G401 (cell line): Measurements from ENCODE around the gene USHBP1. TPM values are rescaled to one million over a fixed set of nuclear protein-coding genes. Genes with fewer than 3 reads are reported as not detected.

ENCODE experiments used
- DNase-seq: peaks from one replicate; pipeline ENCODE4 v3.0.0-alpha.2; 2015; ENCODE audit warnings: low spot score
- in situ Hi-C: cut with HindIII; loops from 2 replicates; pipeline ENCODE4 v1.10.0; 2016; ENCODE audit warnings: low sequenced_read_pairs, mixed read lengths
- total RNA-seq: library from RNA; depleted of rRNA; stranded (reverse); fragments of >200 nt; shearing (Covaris generic); gene quantifications from 2 replicates; pipeline ENCODE4 v1.2.3, GENCODE V29; 2014

Gene USHBP1
- total RNA-seq, 1 experiment from 2014 or later, result 0.41 TPM

DNA sequence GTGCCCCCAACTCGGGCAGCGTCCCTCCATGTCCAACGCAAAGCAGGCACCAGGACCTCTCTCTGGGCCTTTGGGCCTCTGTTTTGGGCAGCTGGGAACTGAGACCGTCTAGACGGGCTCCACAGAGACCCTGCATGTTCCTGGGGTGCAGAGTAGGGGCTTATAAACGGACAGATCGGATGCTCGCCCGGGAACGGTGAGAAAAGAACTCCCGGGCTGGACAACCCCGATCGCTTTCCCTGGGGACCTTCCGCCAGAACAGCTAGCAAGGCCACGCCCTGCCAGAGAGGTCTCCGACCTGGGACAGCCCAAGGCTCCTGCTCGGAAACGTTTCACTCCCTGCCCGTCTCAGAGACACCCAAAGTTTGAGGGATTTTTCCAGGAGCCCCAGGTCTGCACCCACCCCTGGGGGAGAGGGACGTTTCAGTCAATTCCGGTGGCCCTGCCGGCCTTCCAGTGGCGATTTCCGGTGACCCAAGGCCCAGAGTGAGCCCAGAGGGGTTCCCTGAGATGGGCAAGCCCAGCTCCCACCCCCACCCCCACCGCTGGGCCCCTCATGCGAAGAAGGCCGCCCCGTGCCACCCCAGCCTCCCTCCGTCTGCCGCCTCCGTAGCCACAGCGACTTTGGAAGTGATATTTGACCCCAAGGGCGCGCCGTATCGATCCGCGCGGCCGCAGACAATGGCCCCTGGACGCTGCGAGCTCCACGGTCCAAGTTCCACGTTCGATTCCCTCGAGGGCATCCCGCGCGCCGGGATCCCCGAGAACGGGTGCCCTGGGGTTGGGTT lies 20.5 kb downstream of the USHBP1 start:
- in situ Hi-C loops, result no loop called here
- DNase-seq, result no peak

DNA sequence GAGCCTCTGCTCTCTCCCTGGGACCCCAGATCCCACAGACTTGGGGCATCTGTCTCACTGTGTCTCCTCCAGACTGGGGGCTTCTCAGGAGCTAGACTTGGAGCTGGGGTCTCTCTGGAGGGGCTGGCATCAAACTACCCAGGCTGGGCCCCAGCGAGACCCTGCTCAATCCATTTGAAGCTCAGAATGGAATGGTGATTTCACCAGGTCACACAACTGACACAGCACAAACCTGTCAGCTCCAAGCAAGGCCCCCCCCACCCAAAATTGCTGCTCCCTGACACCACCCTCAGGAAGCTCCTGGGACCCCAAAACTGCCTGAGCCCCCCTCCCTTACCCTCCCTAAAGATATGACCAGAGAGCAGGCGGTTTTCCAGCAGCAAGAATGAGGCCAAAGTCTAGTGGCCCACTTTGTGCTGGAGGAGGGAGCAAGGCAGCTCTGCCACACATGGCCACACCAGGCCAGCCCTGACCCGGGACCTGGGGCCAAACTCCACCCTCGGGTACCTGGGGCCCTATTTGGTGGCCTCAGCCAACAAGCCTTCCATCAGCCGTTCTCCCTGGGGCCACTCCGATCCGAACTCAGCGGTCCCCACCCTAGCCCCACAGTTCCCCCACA lies 21.2 kb downstream of the USHBP1 start:
- in situ Hi-C loops, result no loop called here
- DNase-seq, result no peak

DNA sequence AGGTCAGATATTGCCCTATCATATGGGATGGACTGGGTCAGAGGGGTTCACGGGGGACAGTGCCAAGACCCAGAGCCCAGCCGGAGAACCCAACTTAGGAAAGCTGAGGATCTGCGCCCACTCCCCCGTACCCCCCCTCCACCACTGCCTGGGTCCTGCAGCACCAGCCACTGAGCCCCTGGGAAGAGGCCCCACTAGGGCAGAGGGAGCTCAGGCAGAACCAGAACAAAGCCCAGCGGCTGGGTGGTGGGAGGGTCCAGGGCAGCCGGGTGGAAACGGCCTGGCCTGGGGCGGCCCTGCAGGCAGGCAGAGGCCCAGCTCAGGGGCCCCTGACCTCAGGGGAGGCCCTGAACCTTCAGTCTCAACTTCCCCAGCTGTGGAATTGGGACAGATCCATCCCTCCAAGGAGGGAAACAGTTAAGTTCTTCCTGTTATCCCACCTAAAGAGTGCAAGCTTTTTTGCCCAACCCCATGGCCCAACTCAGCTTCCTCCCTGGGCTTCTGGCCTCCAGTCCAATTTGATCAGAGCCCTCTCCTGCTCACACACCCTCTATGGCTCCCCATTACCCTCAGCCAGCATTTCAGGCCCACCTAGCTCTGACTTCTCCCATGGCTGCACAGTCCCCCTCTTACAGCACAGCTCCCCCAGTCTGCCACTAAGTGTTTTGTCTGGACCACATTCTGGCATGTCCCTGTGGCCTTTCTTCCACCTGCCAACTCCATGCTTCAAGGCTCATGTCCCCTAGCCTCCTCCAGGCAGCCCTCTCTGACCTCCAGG lies 21.9 kb downstream of the USHBP1 start:
- in situ Hi-C loops, result no loop called here
- no peak for DNase-seq

DNA sequence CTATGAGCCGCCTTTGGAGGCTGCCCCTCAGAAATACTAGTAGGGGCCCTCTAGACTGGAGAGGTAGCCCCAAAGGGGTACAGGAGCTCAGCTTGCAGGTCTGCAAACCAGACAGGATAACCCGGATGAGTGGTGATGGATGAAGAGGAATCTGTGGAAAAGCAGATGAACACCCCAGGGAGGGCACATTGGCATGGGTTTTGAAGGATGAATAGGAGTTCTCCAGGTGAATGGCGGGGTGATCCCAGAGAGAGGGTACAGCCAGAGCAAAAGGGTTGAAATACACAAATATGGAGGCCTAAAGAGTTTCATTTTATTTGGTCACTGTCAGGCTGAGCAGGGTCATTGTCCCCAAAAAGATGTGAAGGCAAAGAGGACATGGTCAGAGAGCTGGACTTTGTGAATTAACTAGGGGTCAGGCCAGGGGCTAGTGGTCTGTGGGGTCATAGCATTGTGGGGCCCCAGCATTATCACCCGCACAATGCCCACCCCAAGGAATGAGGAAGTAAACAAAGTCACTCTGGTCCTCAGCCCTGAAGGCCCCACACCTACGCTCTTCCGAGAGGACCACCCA lies 23.6 kb downstream of the USHBP1 start:
- in situ Hi-C loops, result no loop called here
- DNase-seq, result no peak

DNA sequence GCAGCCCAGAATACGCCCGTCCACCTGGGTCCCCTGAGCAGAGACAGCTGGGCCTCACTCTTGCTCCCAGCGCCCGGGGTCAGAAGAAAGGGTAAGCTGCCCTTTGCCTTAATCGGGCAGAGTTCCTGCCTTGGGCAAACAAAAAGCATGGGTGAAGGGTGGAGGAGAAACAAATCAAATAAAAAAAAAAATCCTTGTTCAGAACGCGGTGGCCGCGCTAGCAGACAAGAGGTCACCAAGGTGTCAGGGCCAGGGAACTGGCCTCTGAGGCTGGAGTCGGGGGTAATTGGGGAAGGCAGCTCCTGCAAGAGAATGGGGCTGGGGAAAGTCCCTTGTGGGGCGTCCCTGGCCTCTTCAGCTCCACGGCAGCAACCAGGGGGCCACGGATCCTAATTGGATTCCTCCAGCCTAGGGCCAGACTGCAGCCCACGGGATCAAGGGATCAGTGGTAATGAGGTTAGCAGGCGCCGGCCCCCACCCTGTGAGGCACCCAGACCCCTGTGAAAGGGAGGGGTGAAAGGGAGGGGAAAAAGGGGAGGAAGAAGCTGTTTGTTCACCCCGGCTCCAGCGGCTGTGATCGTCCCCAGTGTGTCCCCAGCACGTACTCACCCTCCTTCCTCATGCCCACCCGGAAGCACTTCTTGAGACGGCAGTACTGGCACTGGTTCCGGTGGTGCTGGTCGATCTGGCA lies 24.3 kb downstream of the USHBP1 start:
- in situ Hi-C loops, result no loop called here
- DNase-seq, result no peak

DNA sequence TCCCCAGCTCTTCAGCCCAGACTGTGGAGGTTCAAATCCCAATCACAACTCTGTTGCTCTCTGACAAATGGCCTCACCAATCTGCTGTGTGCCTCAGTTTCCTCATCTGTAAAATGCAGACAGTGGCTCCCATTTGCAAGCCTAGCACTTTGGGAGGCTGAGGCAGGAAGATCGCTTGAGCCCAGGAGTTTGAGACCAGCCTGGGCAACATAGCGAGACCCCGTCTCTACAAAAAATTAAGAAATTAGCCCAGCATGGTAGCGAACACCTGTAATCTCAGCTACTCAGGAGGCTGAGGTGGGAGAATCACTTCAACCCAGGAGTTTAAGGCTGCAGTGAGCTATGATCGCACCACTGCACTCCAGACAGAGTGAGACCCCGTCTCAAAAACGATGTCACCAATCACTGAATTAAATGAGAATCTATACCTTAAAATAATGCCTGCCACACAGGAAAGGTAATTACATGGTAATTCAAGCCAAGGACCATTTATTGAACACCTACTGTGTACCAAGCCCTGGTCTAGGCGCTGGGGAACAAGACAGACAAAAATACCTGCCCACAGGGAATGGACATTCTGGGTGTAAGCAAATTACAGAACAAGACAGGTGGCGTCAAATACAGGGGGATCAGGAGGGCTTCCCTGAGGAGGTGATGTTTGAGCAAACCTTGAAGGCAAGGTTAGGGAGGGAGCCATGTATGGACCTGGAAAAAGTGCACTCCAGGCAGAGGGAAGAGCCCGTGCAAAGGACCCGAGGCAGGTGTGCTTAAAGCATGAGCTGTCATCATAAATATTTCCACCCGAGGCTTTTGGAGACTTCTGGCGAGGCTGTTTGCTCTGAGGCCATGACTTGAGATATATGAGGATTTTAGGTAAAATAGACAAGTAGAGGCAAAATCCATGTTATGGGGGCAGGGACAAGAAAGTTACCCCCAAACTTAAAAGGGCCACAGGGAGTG lies 26.5 kb downstream of the USHBP1 start:
- in situ Hi-C loops, result no loop called here
- no peak for DNase-seq

DNA sequence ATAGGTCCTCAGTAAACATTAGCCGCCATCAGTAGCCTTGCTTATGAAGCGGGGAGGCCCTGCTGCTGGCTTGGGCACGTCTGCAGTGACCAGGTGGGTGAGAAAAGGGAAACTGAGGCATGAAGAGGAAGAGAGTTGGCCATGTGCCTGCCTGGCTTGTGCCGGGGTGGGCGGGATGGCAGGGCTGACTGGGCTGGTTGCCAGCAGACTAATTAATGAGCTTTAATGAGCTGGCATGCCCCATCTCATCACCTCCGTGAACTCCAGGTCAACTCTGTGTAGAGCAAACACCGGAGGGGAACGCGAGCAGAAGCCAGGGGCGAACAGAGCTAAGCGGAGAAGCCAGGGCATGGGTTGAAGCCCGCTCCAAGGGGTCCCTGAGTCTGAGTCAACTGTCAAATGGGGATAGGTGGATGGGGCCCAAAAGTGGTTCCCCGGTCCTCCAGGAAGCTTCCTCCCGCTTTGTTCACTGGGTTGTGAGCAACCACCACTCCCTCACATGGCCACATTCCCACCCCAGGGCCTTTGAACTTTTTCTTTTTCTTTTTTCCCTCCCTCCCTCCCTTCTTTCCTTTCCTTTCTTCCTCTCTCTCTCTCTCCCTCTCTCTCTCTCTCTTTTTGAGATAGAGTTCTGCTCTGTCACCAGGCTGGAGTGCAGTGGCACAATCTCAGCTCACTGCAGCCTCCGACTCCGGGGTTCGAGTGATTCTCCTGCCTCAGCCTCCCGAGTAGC lies 27.6 kb downstream of the USHBP1 start:
- no peak for DNase-seq
- in situ Hi-C loops, result no loop called here

DNA sequence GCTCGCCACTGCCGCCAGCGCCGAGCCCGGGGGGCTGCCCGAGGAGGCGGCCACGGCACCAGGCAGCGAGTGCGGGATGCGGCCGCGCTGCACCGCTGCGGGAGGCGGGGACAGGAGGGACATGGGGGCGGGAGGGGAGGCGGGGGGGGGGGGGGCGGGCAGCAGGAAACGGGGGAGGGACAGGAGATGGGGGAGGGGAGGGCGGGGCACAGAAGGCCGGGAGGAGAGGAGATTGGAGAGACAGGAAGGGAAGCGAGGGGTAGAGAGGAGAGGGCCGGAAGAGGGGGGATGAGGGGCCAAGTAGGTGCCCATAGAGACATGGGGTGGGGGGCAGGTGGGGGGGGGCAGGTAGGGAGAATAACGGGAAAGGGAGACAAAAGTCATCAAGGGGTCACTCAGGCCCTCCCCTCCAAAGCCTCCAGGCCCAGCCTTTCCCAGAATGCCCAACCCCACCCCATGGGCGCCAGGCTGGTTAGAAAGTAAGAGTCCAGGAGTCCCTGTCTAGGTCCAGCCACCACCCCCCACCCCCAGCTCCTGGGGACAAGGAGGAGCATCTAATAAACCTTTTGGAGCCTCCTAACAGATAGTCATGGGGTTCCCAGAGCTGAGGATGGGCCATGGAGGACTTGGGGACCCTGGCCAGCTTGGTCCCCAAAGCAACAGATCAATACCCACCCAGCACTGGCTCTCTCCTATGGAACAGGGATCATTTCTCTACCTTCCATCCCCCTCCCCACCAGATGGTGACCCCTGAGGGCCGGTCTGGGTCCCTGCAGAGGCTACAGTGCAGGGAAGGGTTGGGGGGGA lies 28.4 kb downstream of the USHBP1 start:
- no peak for DNase-seq
- in situ Hi-C loops, result no loop called here

DNA sequence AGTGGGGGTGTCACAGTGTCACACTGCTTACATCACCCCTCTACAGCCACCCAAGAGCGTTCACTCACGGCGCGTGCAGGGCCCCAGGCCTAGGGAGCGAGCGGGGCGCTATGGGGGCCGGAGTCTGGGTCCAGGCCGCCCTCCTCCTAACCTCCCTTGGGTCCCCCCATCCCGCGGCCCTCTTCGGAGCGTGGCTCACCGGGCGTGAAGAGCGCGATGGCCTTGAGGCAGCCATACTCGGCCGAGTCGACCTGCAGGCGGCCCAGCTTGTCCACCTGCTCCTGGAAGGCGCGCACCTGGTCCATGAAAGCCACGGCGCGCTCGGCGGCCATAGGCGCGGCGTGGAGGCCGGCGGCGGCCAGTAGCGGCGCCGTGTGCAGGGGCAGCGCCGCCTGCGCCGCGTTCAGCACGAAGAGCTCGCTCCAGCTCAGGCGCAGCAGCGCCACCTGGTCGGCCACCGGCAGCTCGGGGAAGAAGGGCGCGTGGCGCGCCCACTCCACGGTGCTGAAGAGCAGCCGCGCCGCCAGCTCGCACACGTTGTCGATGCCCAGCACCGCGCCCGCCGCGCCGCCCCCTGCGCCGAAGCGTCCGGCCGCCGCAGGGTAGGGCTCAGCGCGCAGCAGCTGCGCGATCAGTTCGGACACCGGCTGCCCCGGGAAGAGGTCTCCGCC lies 29.1 kb downstream of the USHBP1 start:
- DNase-seq, result peak; percentile 77
- in situ Hi-C loops, result no loop called here

DNA sequence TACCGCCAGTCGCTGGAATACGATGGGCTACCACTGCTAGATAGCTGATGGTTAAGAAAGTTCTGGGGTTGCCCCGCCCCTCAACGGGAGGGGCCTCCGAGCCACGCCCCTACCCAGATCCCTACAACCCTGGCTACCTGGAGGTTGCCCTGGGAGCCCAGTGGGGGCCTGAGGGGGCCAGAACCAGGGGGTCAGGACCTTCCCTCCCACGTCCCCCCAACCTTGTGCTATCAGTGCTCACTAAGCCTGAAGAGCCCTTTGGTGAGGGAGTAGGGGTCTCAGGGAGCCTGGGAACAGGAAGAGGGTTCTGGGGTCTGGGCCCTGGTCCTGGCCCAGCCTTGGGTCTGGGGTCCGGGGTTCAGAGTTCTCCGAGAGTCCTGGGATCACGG lies 29.6 kb downstream of the USHBP1 start:
- DNase-seq, result peak; percentile 68
- in situ Hi-C loops, result no loop called here

DNA sequence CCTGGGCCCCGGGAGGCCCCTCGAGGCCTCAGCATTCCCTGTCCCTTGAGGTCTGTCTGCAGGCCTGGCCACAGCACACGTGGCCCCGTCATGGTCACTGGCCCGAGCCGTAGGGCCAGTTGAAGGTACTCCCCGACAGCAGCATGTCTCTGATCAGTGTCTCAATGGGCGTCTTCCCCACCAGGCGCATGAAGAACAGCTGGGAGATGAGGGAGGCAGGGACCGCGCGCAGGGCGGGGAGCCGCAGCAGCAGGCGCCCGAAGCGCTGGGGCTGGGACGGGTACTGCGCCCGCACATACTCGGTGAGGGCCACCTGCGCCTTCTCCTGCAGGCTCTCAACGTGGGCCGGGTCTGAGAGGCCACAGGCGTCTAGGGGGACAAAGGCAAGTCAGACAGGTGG lies 32.3 kb downstream of the USHBP1 start:
- DNase-seq, result no peak
- in situ Hi-C loops, result no loop called here

DNA sequence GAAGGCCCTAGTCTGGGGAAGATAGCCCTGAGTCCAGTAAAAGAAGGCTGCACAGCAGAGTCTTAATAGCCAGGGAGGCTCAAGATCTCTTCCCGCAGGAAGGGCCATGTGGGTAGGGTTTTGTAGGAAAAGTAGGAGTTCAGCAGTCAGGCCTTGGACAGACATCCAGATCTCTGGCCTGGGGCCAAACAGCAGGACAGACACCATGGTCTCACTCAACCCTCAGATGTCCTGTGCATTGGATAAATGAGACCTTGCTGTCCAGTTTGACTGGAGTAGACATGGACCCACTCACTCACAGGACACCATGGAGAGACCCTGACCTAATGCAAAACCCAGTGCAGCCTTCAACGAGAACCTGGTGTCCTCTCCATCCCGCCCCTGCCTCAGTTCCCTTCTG lies 34.7 kb downstream of the USHBP1 start:
- no peak for DNase-seq
- in situ Hi-C loops, result no loop called here

DNA sequence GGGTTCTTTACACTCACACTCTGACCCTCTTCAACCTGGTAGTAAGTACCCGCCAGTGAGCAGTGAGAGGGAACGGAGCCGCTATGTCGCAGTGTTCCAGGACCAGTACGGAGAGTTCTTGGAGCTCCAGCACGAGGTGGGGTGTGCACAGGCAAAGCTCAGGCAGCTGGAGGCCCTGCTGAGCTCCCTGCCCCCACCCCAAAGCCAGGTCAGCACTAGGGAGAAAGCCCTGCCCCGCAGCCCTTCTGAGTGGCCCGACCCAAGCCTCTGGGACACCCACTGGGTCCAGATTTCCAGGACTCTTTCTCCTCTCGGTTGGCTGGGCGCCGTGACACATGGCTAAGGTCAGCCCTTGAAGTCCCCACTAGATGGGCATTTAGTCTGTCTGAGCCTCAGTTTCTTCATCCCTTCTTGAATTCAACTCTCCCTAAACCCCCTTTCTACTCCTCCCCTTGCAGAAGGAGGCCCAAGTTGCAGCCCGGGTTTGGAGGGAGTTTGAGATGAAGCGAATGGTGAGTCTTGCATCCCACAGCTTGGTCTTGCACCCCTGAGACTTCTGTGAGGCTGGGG lies 36.7 kb downstream of the USHBP1 start:
- DNase-seq, result no peak

DNA sequence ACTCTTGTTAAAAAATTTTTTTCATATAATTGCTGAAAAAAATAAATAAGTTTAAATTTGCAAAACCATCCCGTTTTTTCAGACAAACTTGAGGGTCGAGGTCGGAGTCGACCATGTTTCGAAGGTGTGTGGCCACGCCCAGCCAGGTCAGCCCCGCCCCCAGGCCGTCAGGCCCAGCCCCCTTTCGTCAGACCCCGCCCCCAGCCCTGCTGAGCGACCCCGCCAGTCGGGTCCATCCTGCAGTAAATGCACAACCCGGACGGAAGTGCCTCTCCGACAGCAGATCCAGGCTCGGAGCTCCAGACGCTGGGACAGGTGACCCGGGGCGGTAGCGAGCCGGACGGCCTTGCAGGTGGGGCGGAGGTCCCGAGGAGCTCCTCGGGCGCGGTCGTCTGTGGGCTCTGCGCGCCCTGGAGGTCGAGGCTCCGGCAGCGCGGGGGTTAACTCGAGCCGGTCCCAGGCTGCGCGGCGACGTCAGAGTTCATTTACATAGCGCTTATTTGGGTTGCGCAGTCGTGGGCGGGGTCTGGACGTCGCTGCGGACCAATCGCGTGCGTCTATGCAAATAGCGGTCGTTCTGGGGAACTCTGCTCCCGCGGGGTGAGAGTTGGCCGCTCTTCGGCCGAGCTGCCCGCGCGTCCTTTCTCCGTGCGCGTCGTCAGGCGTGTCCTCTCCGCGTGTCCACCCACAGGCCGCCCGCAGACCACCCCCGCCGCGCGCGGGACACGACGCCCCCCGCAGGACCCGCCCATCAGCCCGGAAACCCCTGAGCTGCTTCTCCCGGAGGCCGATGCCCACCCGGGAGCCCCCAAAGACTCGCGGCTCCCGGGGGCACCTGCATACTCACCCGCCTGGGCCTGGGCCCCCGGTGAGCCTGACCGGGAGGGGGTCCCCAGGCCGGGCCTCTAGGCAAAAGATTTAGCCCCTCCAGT lies 38.3 kb downstream of the USHBP1 start, which contains the start of gene OCEL1:
OCEL1 (plus strand) TSS at position 225 of the 932 bp plus-strand sequence; CDS start at position 247, 22 bp downstream.
- in situ Hi-C loops, result no loop called here
- DNase-seq, result peak; percentile 99

More for the DNA sequence above, 36.7 kb downstream of the USHBP1 start:
- in situ Hi-C loops, result no loop called here

DNA sequence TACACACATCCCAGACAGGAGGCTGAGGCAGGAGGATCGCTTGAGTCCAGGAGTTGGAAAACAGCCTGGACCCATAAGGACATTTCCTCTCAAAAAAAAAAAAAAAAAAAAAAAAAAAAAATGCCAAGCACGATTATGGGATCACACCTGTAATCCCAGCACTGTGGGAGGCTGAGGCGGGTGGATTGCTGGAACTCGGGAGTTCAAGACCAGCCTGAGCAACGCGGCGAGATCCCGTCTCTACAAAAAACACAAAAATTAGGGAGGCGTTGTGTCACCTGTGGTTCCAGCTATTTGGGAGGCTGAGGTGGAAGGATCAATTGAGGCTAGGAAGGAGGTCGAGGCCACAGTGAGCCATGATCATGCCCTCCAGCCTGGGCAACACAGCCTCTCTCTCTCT lies 39.5 kb downstream of the USHBP1 start:
- no peak for DNase-seq
- in situ Hi-C loops, result no loop called here
